H1 (cell line): Measurements from ENCODE around the gene RABL6. TPM values are rescaled to one million over a fixed set of nuclear protein-coding genes. Genes with fewer than 3 reads are reported as not detected.

Experiments
- ASH2L ChIP-seq: fragments of 200-600, 300-600 bp; sonication (generic); IDR thresholded peaks from one replicate; pipeline ENCODE4 v1.7.1; 2017; ENCODE audit warnings: low read length
- CEBPB ChIP-seq: IDR thresholded peaks from 2 replicates; pipeline ENCODE4 v1.6.1; 2012; ENCODE audit warnings: low read depth, low read length
- CHD7 ChIP-seq: fragments of 300-600 bp; sonication (generic); IDR thresholded peaks from 2 replicates; pipeline ENCODE4 v1.7.1; 2012; ENCODE audit warnings: low read length, moderate library complexity, mild to moderate bottlenecking, inconsistent platforms; ENCODE audit not compliant: insufficient replicate concordance
- SIRT6 ChIP-seq: IDR thresholded peaks from one replicate; pipeline ENCODE4 v1.7.1; 2012; ENCODE audit warnings: low read length, inconsistent platforms
- polyA plus RNA-seq, 7 experiments: library from polyadenylated mRNA; depleted of rRNA in 3 of 7; stranded (reverse) in 5 of 7; unstranded in 2 of 7; fragments of >200 nt in 5 of 7; fragments of 200-250 nt in 2 of 7; gene quantifications; 1 replicate in 5 of 7; 2 replicates in 1 of 7; 4 replicates in 1 of 7; pipeline versions ENCODE4 v1.2.1 to v1.2.3, GENCODE V29; 2011 to 2013; ENCODE audit warnings: missing spikeins in 2 of 7, mixed read lengths in 2 of 7
- total RNA-seq: library from RNA; stranded (reverse); fragmentation: NEBNext Ultra II Directional; extraction: Animal tissue kit (Norgen Biotek cat#: 25700); gene quantifications from 2 replicates; pipeline ENCODE4 v1.2.1, GENCODE V29; 2021

RABL6 gene
- total and polyA plus RNA-seq, 2 of the 8 experiments (the other 6 are each of a cell fraction or from before 2014, with no cell fraction given): 70.1 to 130 TPM

- TF ChIP-seq ASH2L (no peak), CEBPB (no peak), CHD7 (no peak), SIRT6 (no peak)
These were observed 68.7 kb downstream of the RABL6 start (continued) for GRCh38 chr9:136876476-136876875.
